Sigmoid colon (tissue), 7 donors: ENCODE measurements around the gene NXPH4. TPM values are rescaled to one million over a fixed set of nuclear protein-coding genes. Genes with fewer than 3 reads are reported as not detected.
A peak's percentile ranks its signal among the peaks of the same experiment; 100 is the strongest.

Source experiments
- DNase-seq: peaks from one replicate; pipeline ENCODE4 v3.0.0-alpha.2; 2019
- H3K27ac ChIP-seq, 4 donors: fragments of 200-600 bp; sonication (generic); one replicate each; pipeline ENCODE4 v1.5.1; 2016 to 2019; ENCODE audit warnings: mild to moderate bottlenecking in 1 of 4
- H3K27me3 ChIP-seq, 3 donors: fragments of 200-600 bp; sonication (generic); one replicate each; pipeline ENCODE4 v1.5.1; 2019; ENCODE audit warnings: mild to moderate bottlenecking in 1 of 3
- H3K36me3 ChIP-seq, 4 donors: fragments of 200-600 bp; sonication (generic); one replicate each; pipeline ENCODE4 v1.5.1; 2016 to 2019
- H3K4me1 ChIP-seq, 4 donors: fragments of 200-600 bp; sonication (generic); one replicate each; pipeline ENCODE4 v1.5.1; 2017 to 2019
- H3K4me3 ChIP-seq, 4 donors: fragments of 200-600 bp; sonication (generic); one replicate each; pipeline ENCODE4 v1.5.1; 2017 to 2019; ENCODE audit warnings: mild to moderate bottlenecking in 2 of 4, moderate library complexity in 1 of 4
- H3K9me3 ChIP-seq, 4 donors: fragments of 200-600 bp in 3 of 4; sonication (generic) in 3 of 4; one replicate each; pipeline versions ENCODE4 v1.5.1 to v1.6.1; 2013 to 2019
- CTCF ChIP-seq, 4 experiments: fragments of 450-650 bp in 3 of 4; fragments of 200-600 bp in 1 of 4; IDR thresholded peaks; one replicate each; pipeline ENCODE4 v1.5.1; 2016 to 2019; ENCODE audit warnings: antibody characterized with exemption in 4 of 4, mild to moderate bottlenecking in 3 of 4, moderate library complexity in 2 of 4
- EP300 ChIP-seq, 4 donors: sonication (generic); formaldehyde crosslinking; IDR thresholded peaks; one replicate each; pipeline ENCODE4 v1.6.1; 2017; ENCODE audit warnings: antibody characterized with exemption in 4 of 4
- POLR2A ChIP-seq, 2 donors: fragments of 450-650 bp; IDR thresholded peaks; one replicate each; pipeline ENCODE4 v1.6.1; 2016; ENCODE audit warnings: antibody characterized with exemption in 2 of 2, mild to moderate bottlenecking in 2 of 2, moderate library complexity in 2 of 2
- POLR2AphosphoS5 ChIP-seq, 4 donors: sonication (generic); formaldehyde crosslinking; IDR thresholded peaks; one replicate each; pipeline ENCODE4 v1.6.1; 2017; ENCODE audit warnings: antibody characterized with exemption in 4 of 4
- WGBS, 2 donors: extraction: QIAGEN DNeasy Blood & Tissue Kit; methylation state at CpG; one replicate each; pipeline ENCODE4 v1.1.7; 2013; 5-methylcytosine and 5-hydroxymethylcytosine counted together
- intact Hi-C: fragments of 100-400 bp; cut with DNase I; formaldehyde crosslinking; loops from one replicate; pipeline ENCODE4 v1.15.1; 2023
- polyA plus RNA-seq, 3 donors: library from polyadenylated mRNA; stranded (reverse); fragments of 200-250 nt; gene quantifications; one replicate each; pipeline ENCODE4 v1.2.3, GENCODE V29; 2013
- total RNA-seq, 4 donors: library from RNA; depleted of rRNA; stranded (reverse); fragments of >200 nt; gene quantifications; one replicate each; pipeline ENCODE4 v1.1.0, GENCODE V29; 2016
- donor health status: healthy with polysubstance abuse.
- donor health status: Bipolar disorder and iron deficiency.
- donor health status: healthy.

Gene NXPH4
- total and polyA plus RNA-seq, 7 donors, result 0.13 TPM; not detected in 6

- Histone ChIP-seq H3K9me3 (no peaks in the 10 kb centered on the region), H3K27me3 (peaks cover 5 to 30% (median 25%) of the 10 kb centered on the region in 3 donors), H3K4me3 (no peak overlapping the region), H3K27ac (no peak overlapping the region), H3K36me3 (peaks cover 4 to 39% (median 20%) of the 10 kb centered on the region in 4 donors), H3K4me1 (peaks cover 0 to 23% (median 15%) of the 10 kb centered on the region in 4 donors)
- WGBS, 2 donors, result 93 to 94% methylated on average over 19 of the region's 19 CpGs
- TF ChIP-seq POLR2A (IDR thresholded peaks at IDR 0.05), result no peak
- no peak for TF ChIP-seq POLR2AphosphoS5 (IDR thresholded peaks at IDR 0.05)
- TF ChIP-seq CTCF (IDR thresholded peaks at IDR 0.05), result no peak
- no peak for TF ChIP-seq EP300 (IDR thresholded peaks at IDR 0.05)
- intact Hi-C loops, result no loop called here
- DNase-seq, result no peak
Measured at GRCh38 chr12:57232156-57232756, 15.7 kb downstream of the NXPH4 start.

GRCh38 chr12:57233357-57234232 is 17.0 kb downstream of the NXPH4 start:
- WGBS, 2 donors, result 91 to 92% methylated on average over 15 of the region's 15 CpGs
- intact Hi-C loops, result no loop called here
- Histone ChIP-seq H3K9me3 (no peaks in the 10 kb centered on the region), H3K36me3 (peaks cover 4 to 39% (median 20%) of the 10 kb centered on the region in 4 donors), H3K4me1 (peaks cover 0 to 33% (median 24%) of the 10 kb centered on the region in 4 donors), H3K27ac (no peak overlapping the region), H3K27me3 (peaks cover 19 to 36% (median 34%) of the 10 kb centered on the region in 3 donors), H3K4me3 (no peak overlapping the region)
- no peak for TF ChIP-seq CTCF (IDR thresholded peaks at IDR 0.05)
- no peak for TF ChIP-seq EP300 (IDR thresholded peaks at IDR 0.05)
- TF ChIP-seq POLR2A (IDR thresholded peaks at IDR 0.05), result no peak
- TF ChIP-seq POLR2AphosphoS5 (IDR thresholded peaks at IDR 0.05), result no peak
- no peak for DNase-seq

- WGBS, 2 donors, result 87 to 93% methylated on average over 3 of the region's 3 CpGs
- H3K27ac ChIP-seq, result no peak overlapping the region
- H3K9me3 ChIP-seq, result no peaks in the 10 kb centered on the region
- H3K4me3 ChIP-seq, result no peak overlapping the region
- H3K4me1 ChIP-seq, result peaks cover 0 to 35% (median 25%) of the 10 kb centered on the region in 4 donors
- peaks cover 4 to 39% (median 20%) of the 10 kb centered on the region in 4 donors for H3K36me3 ChIP-seq
- intact Hi-C loops, result no loop called here
- H3K27me3 ChIP-seq, result peaks cover 19 to 40% (median 36%) of the 10 kb centered on the region in 3 donors
- TF ChIP-seq POLR2AphosphoS5 (IDR thresholded peaks at IDR 0.05), result no peak
- TF ChIP-seq CTCF (IDR thresholded peaks at IDR 0.05), result no peak
- no peak for TF ChIP-seq EP300 (IDR thresholded peaks at IDR 0.05)
- TF ChIP-seq POLR2A (IDR thresholded peaks at IDR 0.05), result no peak
- DNase-seq, result no peak
Measured at GRCh38 chr12:57234233-57234570, 17.6 kb downstream of the NXPH4 start.

- Histone ChIP-seq H3K4me1 (peaks cover 0 to 36% (median 29%) of the 10 kb centered on the region in 4 donors), H3K36me3 (peaks cover 4 to 39% (median 20%) of the 10 kb centered on the region in 4 donors), H3K9me3 (no peaks in the 10 kb centered on the region), H3K4me3 (no peak overlapping the region), H3K27me3 (peaks cover 22 to 44% (median 40%) of the 10 kb centered on the region in 3 donors), H3K27ac (peak overlapping the region in 1 of 4 donors; percentile 25)
- intact Hi-C loops, result loop anchor here (5.0 kb wide), 1 partner anchor 162 kb away; no protein-coding TSS in a partner anchor
- TF ChIP-seq EP300 (IDR thresholded peaks at IDR 0.05), result no peak
- no peak for TF ChIP-seq CTCF (IDR thresholded peaks at IDR 0.05)
- no peak for TF ChIP-seq POLR2AphosphoS5 (IDR thresholded peaks at IDR 0.05)
- TF ChIP-seq POLR2A (IDR thresholded peaks at IDR 0.05), result no peak
- 74 to 89% methylated on average over 10 of the region's 10 CpGs for WGBS, 2 donors
- DNase-seq, result no peak
Measured at GRCh38 chr12:57234571-57235016, 18.0 kb downstream of the NXPH4 start.
